NCI-H2171 (cell line): ENCODE data around the gene XBP1.
"Not testable (repeated sequence)": the region's sequence is repeated elsewhere in the genome, so short reads cannot be mapped to it uniquely, and the experiment has no call there.

Experiments used
- DNase-seq: peaks from one replicate; lab custom pipeline; 2025; lab: John Stamatoyannopoulos, UW

Gene XBP1

DNA sequence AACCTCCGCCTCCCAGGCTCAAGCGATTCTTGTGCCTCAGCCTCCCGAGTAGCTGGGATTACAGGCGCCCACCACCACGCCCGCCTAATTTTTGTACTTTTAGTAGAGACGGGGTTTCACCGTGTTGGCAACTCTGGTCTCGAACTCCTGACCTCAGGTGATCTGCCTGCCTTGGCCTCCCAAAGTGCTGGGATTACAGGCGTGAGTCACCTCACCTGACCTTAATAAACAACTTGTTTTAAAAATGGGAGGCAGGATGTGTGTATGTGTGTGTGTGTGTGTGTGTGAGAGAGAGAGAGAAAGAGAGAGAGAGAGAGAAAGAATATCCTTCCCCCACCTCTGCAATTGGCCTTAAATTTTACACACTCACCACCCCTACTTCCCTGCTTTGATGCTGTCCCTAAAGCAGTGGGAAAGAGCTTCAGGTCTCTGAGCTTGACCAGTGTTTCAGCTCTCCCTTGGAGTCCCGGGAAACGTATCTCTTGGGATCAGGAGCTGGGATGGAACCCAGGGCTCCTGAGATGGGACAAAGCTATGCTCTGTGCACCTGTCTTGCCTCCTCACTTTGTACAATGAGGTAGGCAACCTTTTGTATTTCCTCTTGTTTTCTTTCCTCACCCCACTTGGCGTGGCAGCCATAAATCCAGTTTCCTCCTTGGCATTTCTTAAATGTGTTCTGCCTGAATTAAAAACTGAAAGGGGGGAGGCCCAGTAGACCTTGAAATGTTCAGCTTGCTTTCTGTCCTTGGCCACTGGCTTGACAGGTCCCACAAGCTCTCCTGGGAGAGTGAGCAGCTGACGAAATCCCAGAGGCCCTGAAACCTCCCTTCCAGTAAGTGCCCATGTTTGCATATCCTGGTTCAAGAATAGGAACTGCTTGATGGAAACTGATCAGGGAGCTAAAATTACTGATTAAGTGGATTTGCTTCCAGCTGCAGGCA lies 17.8 kb upstream of the XBP1 start:
- DNase-seq: no peak

DNA sequence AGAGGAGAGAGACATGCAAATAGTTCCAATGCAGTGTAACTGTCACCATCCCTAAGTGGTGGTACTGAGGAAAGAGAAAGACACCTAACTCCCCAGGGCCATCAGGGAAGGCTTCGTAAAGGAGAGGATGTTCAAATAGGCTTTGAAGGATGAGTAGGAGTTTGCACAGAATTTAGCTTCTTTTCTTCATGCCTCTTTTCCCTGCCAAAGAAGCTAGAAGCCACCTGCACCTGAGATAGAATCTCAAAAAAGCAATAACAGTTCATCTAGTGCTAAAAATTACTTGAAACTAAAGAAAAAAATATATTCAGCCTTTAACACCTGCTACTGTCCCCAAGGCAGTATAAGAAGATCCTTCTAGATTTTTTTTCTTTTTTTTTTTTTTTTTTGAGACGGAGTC lies 16.7 kb upstream of the XBP1 start:
- no peak for DNase-seq

DNA sequence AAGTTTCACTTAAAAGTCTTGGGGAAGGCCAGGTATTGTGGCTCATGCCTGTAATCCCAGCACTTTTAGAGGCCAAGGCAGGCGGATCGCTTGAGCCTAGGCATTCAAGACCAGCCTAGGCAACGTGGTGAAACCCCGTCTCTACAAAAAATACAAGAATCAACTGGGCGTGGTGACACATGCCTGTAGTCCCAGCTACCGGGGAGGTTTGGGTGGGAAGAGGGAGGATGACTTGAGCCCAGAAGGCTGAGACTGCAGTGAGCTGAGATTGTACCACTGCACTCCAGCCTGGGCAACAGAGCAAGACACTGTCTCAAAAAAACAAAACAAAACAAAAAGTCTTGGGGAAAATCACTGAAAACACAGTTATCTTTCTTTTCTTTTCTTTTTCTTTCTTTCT lies 15.4 kb upstream of the XBP1 start:
- no peak for DNase-seq

DNA sequence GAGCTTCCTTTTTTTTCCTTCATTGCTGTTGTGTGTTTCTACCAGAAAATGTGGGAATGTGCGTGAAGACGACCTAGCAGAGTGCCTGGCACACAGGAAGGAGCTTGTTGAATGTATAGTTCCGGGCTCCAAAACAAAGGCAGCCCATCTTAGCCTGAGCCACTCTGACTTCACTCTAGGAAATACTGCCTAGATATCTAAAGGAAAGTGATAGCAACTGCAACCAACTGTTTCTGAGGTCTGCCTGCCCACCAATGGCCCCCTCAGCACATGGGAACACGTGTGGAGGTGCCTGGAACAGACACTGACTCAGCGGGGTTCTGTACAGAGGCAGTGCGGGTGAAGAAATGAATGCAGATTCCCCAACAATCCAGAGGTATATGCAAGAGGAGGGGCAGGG lies 14.7 kb upstream of the XBP1 start:
- DNase-seq: no peak

DNA sequence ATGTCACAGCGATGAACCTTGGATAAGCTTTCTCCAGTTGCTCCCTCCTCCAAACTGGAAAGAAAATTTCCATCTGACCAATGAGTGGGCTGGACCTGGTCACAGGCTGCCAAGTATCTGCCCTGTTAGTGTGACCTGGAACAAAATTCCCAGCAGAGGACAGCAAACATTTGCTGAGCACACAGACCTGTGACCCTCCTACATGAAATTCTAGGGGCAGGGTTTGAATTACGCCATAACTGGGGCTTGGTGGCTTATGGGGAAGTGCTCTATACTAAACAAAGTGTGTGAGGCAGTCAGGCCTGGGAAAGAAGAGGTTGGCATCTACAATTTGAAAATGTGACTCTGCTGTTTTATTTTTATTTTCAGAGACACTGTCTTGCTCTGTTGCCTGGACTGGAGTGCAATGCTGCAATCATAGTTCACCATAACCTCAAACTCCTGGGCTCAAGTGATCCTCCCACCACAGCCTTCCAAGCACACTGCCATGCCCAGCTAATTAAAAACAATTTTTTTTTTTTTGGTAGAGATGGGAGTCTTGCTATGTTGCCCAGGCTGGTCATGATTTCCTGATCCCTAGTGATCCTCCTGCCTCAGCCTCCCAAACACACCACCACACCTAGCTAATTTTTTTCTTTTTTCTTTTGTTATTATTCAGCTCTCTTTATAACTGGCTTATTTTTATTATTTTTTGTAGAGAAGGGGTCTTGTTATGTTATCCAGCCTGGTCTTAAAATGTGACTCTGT lies 13.6 kb upstream of the XBP1 start:
- no peak for DNase-seq

DNA sequence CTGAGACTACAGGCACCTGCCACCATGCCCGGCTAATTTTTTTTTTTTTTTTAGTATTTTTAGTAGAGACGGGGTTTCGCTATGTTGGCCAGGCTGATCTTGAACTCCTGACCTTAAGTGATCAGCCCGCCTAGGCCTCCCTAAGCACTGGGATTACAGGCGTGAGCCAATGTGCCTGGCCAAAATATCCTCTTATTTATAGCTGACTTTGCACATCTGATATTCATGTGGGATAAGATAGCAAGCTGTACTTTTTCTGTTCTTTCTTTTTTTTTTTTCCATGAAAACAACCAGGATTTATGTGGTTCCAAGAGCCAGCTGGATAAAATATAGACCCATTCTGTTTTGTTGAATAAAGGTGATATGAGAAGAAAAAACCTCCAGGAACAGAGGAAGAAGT lies 12.1 kb upstream of the XBP1 start:
- DNase-seq: no peak

DNA sequence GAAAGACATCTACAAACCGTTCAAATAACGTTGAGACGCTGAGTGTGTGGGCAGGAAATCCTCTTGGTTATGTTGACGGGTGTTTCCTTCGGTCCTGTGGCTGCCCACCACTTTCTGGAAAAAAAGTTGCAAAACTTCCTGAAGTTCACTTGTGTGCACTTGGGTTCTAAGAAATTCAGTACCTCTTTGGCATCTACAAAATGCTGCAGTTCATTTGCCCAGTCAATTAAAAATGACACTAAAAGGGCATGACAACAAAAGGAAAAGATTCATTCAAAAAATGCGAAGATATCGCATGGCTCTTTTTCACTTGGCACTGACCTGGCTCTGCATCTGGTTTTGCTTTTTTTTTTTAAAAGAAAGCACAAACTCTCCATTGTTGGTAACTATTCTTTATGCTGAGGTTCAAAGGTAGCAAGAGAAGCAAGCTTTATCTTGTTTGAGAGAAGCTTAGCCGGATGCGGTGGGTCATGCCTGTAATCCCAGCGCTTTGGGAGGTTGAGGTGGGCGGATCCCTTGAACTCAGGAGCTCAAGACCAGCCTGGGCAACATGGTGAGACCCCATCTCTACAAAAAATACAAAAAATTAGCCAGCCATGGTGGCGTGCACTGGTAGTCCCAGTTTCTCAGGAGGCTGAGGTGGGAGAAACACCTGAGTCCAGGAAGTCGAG lies 10.6 kb upstream of the XBP1 start:
- no peak for DNase-seq

DNA sequence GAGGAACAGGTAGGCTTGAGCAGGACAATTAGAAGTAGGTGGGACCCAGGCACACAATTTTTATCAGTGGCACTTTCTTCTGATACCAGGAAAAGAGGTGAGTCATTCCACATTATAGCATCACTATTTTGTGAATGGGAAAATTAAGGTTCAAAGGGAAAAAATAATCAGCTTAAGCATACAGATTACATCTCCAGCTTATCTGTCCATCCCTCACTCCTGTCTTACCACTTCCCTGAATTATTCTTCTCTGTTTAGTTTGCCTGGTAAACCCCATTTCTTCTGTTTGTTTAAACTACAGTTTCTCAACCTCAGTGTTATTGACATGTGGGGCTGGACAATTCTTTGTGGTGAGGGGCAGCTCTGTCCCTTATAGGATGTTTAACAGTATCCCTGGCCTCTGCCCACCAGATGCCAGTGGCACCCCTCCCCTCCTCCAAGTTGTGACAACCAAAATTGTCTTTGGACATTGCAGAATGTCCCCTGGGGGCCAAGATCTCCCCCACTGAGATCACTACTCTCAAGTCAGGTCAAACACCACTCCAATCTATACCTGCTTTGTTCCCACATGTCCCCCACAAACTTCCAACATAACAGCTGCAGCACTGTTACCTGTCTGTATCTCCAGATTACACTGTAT lies 8.5 kb upstream of the XBP1 start:
- no peak for DNase-seq

DNA sequence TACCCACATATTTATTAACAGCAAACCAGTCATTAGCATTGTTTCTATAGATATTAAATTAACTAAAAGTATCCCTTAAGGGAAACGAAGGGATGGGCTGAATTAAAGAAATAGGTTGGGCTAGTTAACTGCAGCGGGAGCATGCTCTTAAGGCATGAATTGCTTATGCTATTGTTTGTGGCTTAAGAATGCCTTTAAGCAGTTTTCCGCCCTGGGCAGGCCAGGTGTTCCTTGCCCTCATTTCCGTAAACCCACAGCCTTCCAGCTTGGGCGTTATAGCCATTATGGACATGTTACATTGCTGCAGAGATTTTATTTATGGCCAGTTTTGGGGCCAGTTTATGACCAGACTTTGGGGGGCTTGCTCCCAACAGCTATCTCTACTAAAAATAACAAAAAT lies 5.1 kb upstream of the XBP1 start:
- DNase-seq: not testable (repeated sequence)

DNA sequence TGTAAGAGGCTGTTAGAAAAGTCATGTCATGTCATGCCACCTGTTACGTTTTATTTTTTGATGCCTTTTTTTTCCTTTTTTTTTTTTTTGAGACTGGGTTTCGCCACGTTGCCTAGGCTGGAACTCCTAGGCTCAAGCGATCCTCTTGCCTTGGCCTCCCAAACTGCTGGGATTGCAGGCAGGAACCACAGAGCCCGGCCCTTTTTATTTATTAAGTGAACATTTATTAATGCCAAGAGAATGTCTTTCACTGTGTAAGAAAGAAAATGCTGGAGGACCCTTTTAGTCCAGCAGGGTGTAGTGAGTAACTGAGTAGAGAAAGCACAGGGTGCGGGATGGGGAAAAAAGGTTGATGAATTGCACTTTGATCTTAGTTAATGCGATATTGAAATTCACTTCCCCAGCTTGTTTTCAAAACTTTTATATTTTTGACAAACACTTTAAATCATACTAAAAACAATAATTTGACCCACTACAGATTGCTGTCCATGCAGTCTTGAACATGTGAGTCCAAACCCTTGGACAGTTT lies 2.3 kb upstream of the XBP1 start:
- no peak for DNase-seq

DNA sequence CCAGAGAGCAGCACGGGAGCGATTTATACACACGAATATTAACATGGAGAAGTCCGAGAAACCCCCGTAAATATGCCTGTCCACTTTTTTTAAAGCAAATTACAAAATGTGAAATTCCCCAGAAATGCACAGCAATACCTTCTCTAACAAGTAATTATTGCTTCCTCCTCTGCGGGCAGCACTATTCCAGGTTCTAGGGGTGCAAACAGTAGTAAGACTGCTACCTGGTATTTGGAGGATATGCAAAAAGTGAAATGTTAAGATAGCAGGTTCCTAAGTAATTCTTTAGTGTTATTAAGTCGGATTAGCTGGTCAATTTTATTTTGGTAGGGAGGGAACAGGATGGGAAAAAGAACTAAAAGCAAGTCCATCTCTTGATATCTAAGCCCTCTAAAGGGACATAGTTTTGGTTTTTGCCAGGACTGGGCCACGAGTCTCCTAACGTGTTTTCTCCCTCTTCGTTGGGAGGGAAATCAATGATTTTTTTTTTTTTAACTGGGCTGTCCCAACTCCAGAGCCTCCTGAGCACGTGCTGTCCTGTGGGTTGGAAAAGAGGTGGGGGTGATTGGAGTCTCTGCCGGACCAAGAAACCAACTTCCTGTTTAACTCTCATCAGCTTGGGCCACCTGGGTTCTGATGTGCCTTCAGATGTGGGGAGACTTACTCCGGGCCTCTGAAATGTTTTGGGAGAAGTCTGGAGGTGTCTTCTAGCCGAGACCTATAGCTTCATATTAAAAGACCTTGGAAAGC lies 1.7 kb upstream of the XBP1 start:
- DNase-seq: no peak

DNA sequence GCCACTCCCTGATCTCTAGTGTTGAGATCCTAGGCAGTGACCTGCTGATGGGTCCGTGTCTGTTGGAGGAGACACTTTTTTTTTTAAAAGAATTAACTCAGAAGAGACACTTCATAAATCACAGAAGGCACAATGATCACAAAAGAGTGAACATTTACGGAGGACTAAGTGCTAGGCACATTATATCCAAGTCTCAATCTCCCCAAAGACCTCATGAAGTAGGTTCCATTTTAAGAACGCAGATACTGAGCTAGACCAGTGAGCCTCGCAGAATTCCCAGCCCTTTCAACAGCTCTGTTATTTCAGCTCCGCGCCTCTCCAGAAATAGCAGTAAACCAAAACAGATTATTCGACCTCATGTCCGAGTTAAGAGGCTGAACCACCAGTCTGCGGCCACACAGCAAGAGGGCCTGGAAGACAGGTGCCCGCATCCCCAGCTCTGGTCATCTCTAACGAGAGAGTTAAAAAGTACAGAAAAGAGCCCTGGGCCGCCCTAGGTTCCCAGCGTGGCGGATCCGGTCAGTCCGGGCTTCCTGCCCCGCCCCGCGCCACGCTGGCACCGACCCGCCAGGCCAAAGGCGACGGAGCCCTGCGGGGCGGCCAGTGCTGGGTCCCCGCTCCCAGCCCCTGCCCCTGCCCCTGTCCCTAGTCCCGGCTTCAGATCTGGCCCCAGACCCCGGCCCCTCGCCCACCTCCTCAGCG lies 612 bp downstream of the XBP1 start:
- no peak for DNase-seq

DNA sequence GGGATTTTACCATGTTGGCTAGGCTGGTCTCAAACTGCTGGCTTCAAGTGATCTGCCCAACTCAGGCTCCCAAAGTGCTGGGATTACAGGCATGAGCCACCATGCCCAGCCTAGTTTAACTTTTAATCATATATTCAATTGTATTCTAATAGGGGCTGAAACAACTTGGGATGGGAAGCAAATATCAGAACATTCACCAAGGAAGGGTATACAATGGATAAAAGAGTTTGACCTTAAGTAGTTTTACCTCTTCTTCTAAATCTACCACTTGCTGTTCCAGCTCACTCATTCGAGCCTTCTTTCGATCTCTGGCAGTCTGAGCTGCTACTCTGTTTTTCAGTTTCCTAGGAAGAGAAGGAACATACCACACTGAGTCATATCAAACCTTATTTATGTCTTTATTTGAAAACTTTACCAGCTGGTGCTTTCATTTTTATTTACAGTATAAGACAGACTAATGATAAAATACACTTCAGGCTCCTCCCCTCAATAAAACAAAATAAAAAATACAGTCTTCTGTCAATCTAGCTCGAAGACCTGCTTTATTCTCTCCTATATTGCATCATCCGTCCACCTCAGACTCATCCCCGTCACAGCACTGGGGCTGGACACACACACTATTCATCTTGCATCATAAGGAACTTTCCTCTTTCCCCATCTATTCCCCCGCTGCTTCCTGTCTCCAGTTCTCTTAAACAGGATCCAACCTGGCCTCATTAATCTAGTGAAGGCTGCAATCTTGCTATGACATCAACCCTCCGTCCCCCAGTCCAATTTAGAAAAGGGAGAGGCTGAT lies 1.4 kb downstream of the XBP1 start:
- DNase-seq: no peak

DNA sequence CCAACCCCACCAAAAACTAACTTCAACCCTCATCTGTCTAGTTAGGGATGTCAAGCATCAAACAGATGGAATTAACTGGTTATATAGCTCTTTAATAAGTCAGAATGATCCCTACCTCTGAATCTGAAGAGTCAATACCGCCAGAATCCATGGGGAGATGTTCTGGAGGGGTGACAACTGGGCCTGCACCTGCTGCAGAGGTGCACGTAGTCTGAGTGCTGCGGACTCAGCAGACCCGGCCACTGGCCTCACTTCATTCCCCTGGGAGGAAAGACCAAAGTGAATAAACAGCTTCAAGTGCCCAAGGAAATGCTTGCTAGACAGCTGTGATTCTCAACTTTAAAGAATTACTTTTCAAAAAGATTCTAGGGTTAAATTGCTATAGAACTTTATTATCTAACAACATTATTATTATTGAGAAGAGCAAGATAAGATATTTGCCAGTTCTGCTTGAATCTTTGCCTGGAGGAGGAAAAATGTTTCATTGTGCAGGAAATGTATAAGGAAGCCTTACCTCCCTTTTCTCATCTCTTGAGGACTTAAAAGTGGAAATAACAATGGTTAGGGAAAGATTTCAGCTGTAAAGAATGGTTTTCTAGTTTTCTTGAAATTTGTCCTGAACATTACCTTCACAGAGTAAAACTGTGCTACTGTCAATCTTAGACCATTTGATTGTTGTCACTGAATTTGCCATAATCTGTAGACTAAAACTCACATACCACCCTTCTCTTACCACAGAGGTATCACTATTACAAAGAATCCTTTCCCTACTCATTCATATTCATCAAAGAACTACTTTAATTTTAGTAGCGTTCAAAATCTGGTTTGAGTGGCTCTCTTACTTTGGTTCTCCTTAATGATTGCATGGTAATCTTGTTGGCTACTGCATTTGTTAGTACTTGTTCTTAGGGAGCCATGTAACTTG lies 4.2 kb downstream of the XBP1 start:
- no peak for DNase-seq

DNA sequence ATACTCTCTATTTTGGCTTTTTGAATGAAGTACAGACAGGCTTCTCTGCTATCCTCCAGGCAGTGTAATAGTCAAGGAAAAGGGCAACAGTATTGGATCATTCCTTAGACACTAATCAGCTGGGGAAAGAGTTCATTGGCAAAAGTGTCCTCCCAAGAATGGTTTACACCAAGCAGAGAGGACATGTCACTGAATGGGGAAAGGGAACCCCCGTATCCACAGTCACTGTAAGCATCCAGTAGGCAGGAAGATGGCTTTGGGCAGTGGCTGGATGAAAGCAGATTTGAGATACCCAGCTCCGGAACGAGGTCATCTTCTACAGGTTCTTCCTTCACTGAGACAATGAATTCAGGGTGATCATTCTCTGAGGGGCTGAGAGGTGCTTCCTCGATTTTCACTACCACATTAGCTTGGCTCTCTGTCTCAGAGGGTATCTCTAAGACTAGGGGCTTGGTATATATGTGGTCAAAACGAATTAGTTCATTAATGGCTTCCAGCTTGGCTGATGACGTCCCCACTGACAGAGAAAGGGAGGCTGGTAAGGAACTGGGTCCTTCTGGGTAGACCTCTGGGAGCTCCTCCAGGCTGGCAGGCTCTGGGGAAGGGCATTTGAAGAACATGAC lies 5.2 kb downstream of the XBP1 start:
- no peak for DNase-seq

DNA sequence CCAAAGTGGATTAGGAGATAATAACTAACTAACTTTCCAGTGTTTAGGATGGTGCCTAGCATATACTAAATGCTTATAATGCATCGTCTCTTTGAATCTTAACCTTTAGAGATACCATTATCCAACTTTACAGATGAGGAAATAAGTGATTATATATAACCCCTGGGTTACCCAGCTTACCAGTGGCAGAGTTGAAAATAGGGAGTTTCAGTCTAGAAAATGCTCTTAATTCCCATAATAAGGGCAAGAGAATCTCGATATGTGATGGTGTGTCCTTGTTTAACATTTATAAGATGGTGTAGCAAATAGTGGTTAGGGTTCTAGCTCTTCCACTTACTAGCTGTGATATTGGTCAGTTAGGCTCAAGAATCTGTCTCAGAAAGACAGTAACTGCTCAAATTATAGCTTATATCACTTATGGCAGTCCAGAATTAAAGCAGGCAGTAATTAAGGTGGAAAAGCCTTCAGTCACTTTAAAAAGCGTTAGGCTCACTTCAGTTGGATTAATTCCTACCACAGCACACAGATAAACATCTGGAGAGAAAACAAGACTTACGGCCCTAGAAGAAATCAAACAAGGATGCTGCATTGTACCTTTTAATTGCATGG lies 6.3 kb downstream of the XBP1 start:
- no peak for DNase-seq

DNA sequence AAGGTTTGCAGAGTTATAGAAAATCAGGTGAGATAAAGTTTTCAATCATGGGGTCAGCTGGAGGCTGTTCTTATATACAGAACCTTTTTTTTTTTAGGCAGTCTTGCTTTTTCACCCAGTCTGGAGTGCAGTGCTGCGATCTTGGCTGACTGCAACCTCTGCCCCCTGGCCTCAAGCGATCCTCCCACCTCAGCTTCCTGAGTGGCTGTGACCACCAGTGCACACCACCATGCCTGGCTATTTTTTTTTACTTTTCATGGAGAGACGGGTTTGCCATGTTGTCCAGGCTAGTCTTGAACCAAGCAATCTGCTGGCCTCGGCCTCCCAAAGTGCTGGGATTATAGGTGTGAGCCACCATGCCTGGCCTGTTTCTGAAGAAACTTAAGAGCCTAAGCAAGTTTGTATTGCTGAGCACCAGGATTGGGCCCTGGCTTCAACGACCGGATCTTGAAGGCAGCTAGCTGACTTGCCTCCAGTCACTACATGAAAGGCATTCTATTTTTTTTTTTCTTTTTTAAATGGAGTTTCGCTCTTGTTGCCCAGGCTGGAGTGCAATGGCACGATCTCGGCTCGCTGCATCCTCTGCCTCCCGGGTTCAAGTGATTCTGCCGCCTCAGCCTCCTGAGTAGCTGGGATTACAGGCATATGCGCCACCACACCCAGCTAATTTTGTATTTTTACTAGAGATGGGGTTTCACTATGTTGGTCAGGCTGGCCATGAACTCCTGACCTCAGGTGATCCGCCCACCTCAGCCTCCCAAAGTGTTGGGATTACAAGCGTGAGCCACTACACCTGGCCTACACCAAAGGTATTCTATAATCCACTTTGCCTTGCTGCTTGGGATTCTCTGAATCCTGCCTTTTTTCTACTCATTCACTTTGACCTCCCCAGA lies 7.6 kb downstream of the XBP1 start:
- no peak for DNase-seq
